ENCODE data around the gene BTBD3.

DNA sequence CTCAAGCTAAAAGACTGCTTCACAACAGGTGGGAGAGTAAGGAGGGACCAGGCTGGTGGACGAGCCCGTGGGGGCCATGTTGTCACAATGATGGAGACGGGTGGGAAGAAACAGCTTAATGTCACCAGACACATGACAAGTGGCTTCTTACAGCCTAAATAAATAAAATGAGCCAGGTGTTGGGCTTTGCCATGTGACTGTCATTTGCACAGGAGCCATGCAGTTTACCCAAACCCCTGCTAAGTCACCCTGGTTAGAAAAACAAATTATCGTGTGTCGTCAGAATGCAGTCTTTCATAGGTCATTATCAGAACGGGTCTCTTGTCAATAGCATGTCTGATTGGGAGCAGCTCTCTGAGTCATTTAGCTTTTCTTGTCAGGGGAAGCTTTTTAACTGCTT lies 18.5 kb downstream of the BTBD3 start:
- TF ChIP-seq TAF1 (IDR thresholded peaks at IDR 0.05; ENCODE audit: borderline replicate concordance, low read depth, low read length): no peak
- no peak for TF ChIP-seq POLR2AphosphoS5 (IDR thresholded peaks at IDR 0.05; ENCODE audit: low read depth, low read length)
- no peak for TF ChIP-seq POLR2A (IDR thresholded peaks at IDR 0.05; ENCODE audit: low read depth, low read length)
